HG02884 (cell line): ENCODE data around the gene NOTCH2.
"Not testable (repeated sequence)": the region's sequence is repeated elsewhere in the genome, so short reads cannot be mapped to it uniquely, and the experiment has no call there.

Experiments used
- ATAC-seq: cut with Tn5 transposase; IDR thresholded peaks from one replicate; pipeline ENCODE4 v1.9.1; 2021; ENCODE audit warnings: mild to moderate bottlenecking, moderate library complexity; ENCODE audit not compliant: unreplicated experiment

Gene NOTCH2

DNA sequence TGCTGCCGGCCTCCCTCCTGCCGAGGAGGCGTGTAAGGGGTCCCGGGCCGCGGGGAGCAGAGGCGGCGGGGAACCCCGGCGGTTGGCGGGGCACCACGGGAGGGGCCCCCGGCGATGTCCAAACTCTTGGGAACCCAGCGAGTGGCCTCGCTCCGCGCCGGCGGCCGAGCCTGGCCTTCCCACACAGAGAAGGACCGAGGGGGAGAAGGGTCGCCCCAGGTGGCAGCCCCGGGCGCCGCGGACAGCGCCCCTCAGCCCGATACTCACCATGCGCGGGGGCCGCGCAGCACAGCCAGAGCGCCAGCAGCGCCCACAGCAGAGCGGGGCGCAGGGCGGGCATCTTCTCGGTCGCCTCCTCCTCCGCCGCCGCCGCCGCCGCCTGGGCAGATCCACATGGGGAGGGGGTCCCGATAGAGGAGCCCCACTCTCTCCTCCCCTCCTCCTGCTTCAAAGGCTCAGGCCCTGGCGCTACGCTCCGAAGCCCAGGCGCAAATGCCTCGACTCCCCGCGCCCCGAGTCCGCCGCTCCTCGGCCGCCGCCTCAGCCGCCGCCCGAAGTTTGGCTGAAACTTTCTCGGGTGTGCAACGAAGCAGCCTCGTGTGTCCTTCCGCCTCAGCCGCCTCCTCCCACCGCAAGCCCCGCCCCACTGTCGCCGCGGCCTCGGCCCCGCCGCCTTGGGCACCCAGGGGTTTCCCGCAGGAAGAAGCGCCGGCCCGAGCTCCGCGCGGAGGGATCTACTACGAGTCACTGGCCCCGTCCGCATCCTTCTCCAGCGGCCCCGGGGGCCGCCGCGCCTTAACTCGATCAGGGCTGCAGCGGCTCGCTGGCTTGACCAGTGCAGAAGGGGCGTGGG is at the start of gene NOTCH2:
NOTCH2 (minus strand) TSS at position 596 of the 853 bp plus-strand sequence; CDS start at position 340, 256 bp downstream.
- not testable (repeated sequence) for ATAC-seq

DNA sequence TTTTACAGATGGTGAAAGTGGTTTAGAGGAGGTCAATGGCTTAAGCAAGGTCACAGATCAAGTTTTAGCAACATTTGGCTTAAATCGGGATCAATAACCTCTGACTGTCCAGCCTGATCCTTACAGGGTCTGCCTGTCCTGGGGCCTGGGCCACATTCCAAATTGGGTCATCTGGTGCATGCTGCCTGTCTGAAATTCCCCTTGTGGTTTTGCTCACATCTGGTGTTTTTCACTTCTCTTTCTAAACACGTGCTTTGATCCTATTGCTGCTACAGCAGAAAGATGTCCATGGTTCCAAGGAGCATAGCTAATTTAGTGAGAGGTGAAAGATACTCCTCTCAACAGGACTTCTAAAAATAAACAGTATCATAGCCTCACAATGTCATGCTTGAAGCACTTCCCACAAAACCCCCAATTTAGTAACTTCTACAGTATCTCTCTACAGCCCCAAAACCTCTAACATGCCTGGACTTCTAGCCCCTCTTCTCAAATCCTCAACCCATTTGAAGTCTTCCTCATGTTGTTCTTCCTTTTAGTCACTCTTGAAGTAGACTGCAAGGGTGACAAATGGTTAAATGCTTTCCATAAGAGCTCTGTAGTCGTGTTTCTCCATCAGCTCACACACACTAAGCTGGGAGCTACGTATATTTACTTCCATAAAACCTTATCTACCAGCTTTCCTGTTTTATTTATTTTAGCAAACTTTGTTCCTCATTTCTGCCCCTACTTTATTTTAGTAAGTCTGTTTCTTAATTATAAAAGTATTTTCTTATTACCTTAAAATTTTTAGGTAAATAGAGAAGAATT is 48.1 kb upstream of the NOTCH2 start:
- ATAC-seq, result peak; percentile 58

DNA sequence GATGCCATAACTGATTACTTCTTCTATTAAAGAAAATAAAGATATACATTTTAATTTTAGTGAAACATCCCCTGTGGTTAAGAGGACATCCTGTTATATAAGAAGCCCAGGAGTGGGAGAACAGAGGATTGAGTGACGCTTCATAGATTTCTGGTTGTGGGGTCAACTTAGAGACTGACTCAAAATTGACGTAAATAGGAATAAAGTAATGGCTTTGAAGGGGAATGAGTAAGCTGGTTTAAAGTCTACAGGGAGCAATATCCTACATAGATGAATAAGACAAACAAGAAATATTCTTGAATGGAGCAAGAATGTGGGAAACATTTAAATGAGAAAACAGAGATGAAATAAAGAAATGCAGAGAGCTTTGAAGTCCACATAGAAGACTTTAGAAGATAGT is 46.6 kb upstream of the NOTCH2 start:
- ATAC-seq, result not testable (repeated sequence)

DNA sequence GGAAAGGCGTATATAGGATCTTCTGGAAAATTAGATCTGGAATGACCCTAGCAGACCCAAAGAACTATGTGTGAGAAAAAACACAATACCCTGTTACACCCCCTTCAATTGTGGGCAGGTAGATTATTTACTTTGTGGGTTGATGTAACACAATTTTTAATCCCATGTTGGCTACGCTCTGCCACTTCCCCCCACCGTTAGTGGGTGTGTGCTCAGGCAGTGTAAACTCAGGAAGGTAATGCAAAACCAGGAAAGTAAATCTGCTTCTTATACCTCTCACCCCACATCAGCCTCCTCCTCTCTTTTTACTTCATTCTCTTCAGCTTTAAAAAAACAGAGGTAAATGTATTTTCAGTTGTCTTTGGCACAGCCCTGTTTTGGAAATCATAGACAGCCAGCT is 43.7 kb upstream of the NOTCH2 start:
- ATAC-seq, result not testable (repeated sequence)

DNA sequence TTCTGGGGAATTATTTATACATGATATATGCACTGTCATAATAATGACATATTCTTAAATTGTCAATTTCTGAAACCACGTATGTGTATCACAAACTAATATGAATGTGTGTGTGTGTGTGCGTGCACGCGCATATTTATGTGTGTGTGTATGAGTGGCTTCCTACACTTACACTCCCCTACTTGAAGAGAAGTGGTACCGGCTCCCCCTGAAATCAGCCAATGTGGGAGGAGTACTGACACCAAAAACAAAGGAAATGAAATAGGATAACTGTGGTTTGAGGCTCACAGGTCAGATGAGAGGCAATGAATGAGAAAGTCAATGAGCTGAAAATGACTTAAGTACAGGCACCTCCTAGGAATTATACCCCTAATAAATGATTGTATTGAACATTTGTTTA is 42.8 kb upstream of the NOTCH2 start:
- not testable (repeated sequence) for ATAC-seq

DNA sequence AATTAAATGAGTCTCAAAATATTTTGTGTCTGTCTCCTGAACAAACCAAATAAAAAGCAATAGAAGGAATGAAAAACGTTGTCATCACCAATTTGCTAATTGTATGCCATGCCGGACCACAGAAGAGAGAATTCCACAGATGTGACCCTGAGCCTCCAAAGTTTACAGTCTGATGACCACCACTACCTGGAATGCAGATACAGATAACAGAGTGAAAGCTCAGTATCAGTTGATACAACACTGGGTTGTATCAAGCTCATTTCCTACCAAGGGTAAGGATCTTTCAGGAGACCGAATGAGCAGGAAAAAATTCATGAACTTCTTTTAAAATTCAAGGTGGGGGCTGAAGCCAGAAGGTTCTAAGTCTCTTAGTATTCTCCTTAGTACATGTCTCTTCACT is 42.3 kb upstream of the NOTCH2 start:
- not testable (repeated sequence) for ATAC-seq

- not testable (repeated sequence) for ATAC-seq
Observed at GRCh38 chr1:120111008-120111407, 41.5 kb upstream of the NOTCH2 start.

GRCh38 chr1:120109656-120110055 is 40.2 kb upstream of the NOTCH2 start:
- ATAC-seq, result not testable (repeated sequence)

GRCh38 chr1:120109180-120109579 is 39.7 kb upstream of the NOTCH2 start:
- not testable (repeated sequence) for ATAC-seq

GRCh38 chr1:120105288-120105687 is 35.8 kb upstream of the NOTCH2 start:
- not testable (repeated sequence) for ATAC-seq

DNA sequence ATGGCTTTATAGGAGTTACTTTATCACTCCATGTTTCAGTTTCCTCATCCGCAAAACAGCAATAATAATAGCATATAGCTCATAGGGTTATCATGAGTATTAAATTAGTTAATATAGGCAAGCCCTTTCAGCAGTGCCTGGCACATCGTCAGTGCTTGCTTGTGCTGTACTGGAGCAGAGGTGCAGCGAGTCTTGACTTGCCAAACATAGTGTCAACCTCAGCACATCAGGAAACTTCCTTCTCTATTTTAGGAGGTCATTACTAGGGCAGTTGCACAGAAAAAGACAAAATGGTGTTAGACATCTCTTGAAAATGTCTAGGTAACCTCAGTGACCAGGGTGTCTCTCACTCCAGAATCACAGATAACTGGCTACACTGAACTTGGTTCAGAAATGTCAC is 34.3 kb upstream of the NOTCH2 start:
- not testable (repeated sequence) for ATAC-seq

- ATAC-seq, result not testable (repeated sequence)
Observed at GRCh38 chr1:120101593-120101992, 32.1 kb upstream of the NOTCH2 start.

GRCh38 chr1:120100590-120100989 is 31.1 kb upstream of the NOTCH2 start:
- not testable (repeated sequence) for ATAC-seq

GRCh38 chr1:120098986-120099759 is 29.7 kb upstream of the NOTCH2 start:
- ATAC-seq, result peak; percentile 57

GRCh38 chr1:120096981-120097545 is 27.6 kb upstream of the NOTCH2 start:
- ATAC-seq, result not testable (repeated sequence)

- not testable (repeated sequence) for ATAC-seq
Observed at GRCh38 chr1:120093548-120094181, 24.2 kb upstream of the NOTCH2 start.

GRCh38 chr1:120092232-120093218 is 23.1 kb upstream of the NOTCH2 start:
- not testable (repeated sequence) for ATAC-seq

DNA sequence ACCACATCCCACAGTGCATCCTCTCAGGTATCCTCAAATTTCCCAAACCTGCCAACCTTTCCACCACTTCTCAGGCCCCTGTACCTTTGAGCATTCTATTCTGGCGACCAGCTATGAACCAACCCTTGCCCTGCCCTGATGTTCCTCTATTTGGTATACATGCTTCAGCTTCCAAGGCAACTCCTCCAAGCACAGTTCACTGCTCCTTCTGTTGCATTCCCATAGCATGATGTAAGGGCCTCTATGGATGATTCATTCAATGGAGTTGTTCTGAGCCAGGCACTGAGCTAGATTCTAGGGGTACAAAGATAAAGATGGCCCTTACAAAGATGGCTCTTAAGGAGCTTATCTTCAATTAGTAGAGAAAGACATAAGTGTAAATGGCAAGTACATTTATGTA is 21.4 kb upstream of the NOTCH2 start:
- not testable (repeated sequence) for ATAC-seq

- ATAC-seq, result not testable (repeated sequence)
Observed at GRCh38 chr1:120087959-120088358, 18.5 kb upstream of the NOTCH2 start.
